Hepatocyte (in vitro differentiated cells): ENCODE measurements around the gene SH3BP1.

Source experiments
- CTCF ChIP-seq: fragments of 200-600 bp; sonication (generic); IDR thresholded peaks from 2 replicates; pipeline ENCODE4 v1.5.1; 2016; ENCODE audit warnings: antibody characterized with exemption, mild to moderate bottlenecking; ENCODE audit not compliant: poor library complexity
- EZH2phosphoT487 ChIP-seq: fragments of 200-600 bp; sonication (generic); IDR thresholded peaks from one replicate; pipeline ENCODE4 v1.6.1; 2018; ENCODE audit warnings: antibody characterized with exemption, mild to moderate bottlenecking, low read depth, moderate library complexity; ENCODE audit not compliant: unreplicated experiment, severe bottlenecking

GRCh38 chr22:37599153-37599552 is 40.3 kb upstream of the SH3BP1 start:
- TF ChIP-seq CTCF (no peak), EZH2phosphoT487 (no peak)
